Upper lobe of left lung (tissue), 4 donors: Measurements from ENCODE around the gene NAV2.

Experiments
- POLR2A ChIP-seq, 4 donors: fragments of 450-650 bp; IDR thresholded peaks; one replicate each; pipeline ENCODE4 v1.5.1; 2016 to 2017; ENCODE audit warnings: antibody characterized with exemption in 4 of 4, mild to moderate bottlenecking in 2 of 4
- POLR2AphosphoS5 ChIP-seq, 2 donors: sonication (generic); formaldehyde crosslinking; IDR thresholded peaks; one replicate each; pipeline ENCODE4 v1.5.1; 2017; ENCODE audit warnings: antibody characterized with exemption in 2 of 2
- TF ChIP-seq, protein P1 (sequence below), 6 experiments: fragments of 450-650 bp in 4 of 6; fragments of 200-600 bp in 2 of 6; sonication (generic) in 2 of 6; IDR thresholded peaks; one replicate each; pipeline ENCODE4 v1.5.1; 2016 to 2019; ENCODE audit warnings: antibody characterized with exemption in 6 of 6

GRCh38 chr11:19805827-19806226 lies 93.2 kb downstream of the NAV2 start:
- TF ChIP-seq POLR2A (IDR thresholded peaks at IDR 0.05) (no peak), POLR2AphosphoS5 (IDR thresholded peaks at IDR 0.05) (no peak)
- TF ChIP-seq, protein P1, sequence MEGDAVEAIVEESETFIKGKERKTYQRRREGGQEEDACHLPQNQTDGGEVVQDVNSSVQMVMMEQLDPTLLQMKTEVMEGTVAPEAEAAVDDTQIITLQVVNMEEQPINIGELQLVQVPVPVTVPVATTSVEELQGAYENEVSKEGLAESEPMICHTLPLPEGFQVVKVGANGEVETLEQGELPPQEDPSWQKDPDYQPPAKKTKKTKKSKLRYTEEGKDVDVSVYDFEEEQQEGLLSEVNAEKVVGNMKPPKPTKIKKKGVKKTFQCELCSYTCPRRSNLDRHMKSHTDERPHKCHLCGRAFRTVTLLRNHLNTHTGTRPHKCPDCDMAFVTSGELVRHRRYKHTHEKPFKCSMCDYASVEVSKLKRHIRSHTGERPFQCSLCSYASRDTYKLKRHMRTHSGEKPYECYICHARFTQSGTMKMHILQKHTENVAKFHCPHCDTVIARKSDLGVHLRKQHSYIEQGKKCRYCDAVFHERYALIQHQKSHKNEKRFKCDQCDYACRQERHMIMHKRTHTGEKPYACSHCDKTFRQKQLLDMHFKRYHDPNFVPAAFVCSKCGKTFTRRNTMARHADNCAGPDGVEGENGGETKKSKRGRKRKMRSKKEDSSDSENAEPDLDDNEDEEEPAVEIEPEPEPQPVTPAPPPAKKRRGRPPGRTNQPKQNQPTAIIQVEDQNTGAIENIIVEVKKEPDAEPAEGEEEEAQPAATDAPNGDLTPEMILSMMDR (IDR thresholded peaks at IDR 0.05) = no peak
